ENCODE measurements around the gene CMIP.
A peak's percentile ranks its signal among the peaks of the same experiment; 100 is the strongest.

Gene CMIP

GRCh38 chr16:81444448-81445121, at the start of gene CMIP:
TSS of gene CMIP (plus strand) at chr16:81444808.
- DNase-seq (ENCODE audit: low read depth): no peak
- H3K4me3 ChIP-seq (ENCODE audit: low read depth, low read length): peak within 1 kb of the TSS; percentile 78
- no peak for TF ChIP-seq CTCF (IDR thresholded peaks at IDR 0.05; ENCODE audit: low read depth, low read length, missing control alignments)

GRCh38 chr16:81394966-81395655, 49.5 kb upstream of the CMIP start:
- no peak for TF ChIP-seq CTCF (IDR thresholded peaks at IDR 0.05; ENCODE audit: low read depth, low read length, missing control alignments)
- DNase-seq (ENCODE audit: low read depth): no peak
- no peak overlapping the region for H3K4me3 ChIP-seq (ENCODE audit: low read depth, low read length)

- DNase-seq (ENCODE audit: low read depth): no peak
- H3K4me3 ChIP-seq (ENCODE audit: low read depth, low read length): no peak overlapping the region
- TF ChIP-seq CTCF (IDR thresholded peaks at IDR 0.05; ENCODE audit: low read depth, low read length, missing control alignments): no peak
Observed at GRCh38 chr16:81397058-81397878, 47.3 kb upstream of the CMIP start.

- no peak overlapping the region for H3K4me3 ChIP-seq (ENCODE audit: low read depth, low read length)
- no peak for TF ChIP-seq CTCF (IDR thresholded peaks at IDR 0.05; ENCODE audit: low read depth, low read length, missing control alignments)
- no peak for DNase-seq (ENCODE audit: low read depth)
Observed at GRCh38 chr16:81397879-81398520, 46.6 kb upstream of the CMIP start.

GRCh38 chr16:81399909-81400308, 44.7 kb upstream of the CMIP start:
- TF ChIP-seq CTCF (IDR thresholded peaks at IDR 0.05; ENCODE audit: low read depth, low read length, missing control alignments): no peak
- no peak overlapping the region for H3K4me3 ChIP-seq (ENCODE audit: low read depth, low read length)
- DNase-seq (ENCODE audit: low read depth): no peak

GRCh38 chr16:81401035-81401950, 43.3 kb upstream of the CMIP start:
- DNase-seq (ENCODE audit: low read depth): no peak
- no peak overlapping the region for H3K4me3 ChIP-seq (ENCODE audit: low read depth, low read length)
- TF ChIP-seq CTCF (IDR thresholded peaks at IDR 0.05; ENCODE audit: low read depth, low read length, missing control alignments): no peak

All from GM12864 (cell line).